HG03354 (cell line): ENCODE data around the gene PSMG2.
"Not testable (repeated sequence)": the region's sequence is repeated elsewhere in the genome, so short reads cannot be mapped to it uniquely, and the experiment has no call there.

Experiments
- ATAC-seq: cut with Tn5 transposase; IDR thresholded peaks from one replicate; pipeline ENCODE4 v1.9.1; 2021; ENCODE audit warnings: mild to moderate bottlenecking; ENCODE audit not compliant: unreplicated experiment, poor library complexity, severe bottlenecking

Gene PSMG2

GRCh38 chr18:12756619-12757239, 53.9 kb downstream of the PSMG2 start:
- ATAC-seq: not testable (repeated sequence)

- not testable (repeated sequence) for ATAC-seq
Observed at GRCh38 chr18:12758566-12758965, 55.7 kb downstream of the PSMG2 start.

- no peak for ATAC-seq
Observed at GRCh38 chr18:12765126-12765525, 62.3 kb downstream of the PSMG2 start.

- no peak for ATAC-seq
Observed at GRCh38 chr18:12765586-12765985, 62.7 kb downstream of the PSMG2 start.

GRCh38 chr18:12766986-12767433, 64.2 kb downstream of the PSMG2 start:
- no peak for ATAC-seq

GRCh38 chr18:12767580-12768155, 64.8 kb downstream of the PSMG2 start:
- ATAC-seq: no peak

- ATAC-seq: no peak
Observed at GRCh38 chr18:12768625-12769024, 65.8 kb downstream of the PSMG2 start.

- ATAC-seq: no peak
Observed at GRCh38 chr18:12769136-12769535, 66.3 kb downstream of the PSMG2 start.

GRCh38 chr18:12769644-12770440, 67.0 kb downstream of the PSMG2 start:
- no peak for ATAC-seq

- no peak for ATAC-seq
Observed at GRCh38 chr18:12770469-12771219, 67.8 kb downstream of the PSMG2 start.

GRCh38 chr18:12772111-12772510, 69.3 kb downstream of the PSMG2 start:
- ATAC-seq: no peak

- ATAC-seq: no peak
Observed at GRCh38 chr18:12773369-12773768, 70.5 kb downstream of the PSMG2 start.

GRCh38 chr18:12774982-12775381, 72.1 kb downstream of the PSMG2 start:
- ATAC-seq: no peak
